ENCODE results near the gene KRT17. TPM values are rescaled to one million over a fixed set of nuclear protein-coding genes. Genes with fewer than 3 reads are reported as not detected.

The KRT17 gene
- total RNA-seq, 4 donors from 2014 or later: not detected

DNA sequence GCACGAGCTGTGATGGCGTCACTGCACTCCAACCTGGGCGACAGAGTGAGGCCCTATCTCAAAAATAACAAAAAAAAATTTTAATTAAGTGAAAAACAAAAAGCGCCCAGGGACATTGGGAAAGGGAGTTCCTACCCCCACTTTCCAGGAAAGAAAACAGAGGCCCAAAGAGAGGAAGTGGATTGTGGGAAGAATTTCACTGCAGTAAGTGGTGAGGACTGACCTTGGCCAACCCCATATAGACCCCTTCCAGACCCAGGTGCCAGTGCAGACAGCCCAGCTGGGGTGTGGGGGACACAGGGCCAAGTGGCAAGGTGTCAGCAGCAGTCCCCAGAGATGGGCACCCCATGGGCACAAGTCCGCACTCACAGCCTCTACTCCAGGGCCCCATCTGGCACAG is 29.0 kb upstream of the KRT17 start:
- TF ChIP-seq, protein P1, sequence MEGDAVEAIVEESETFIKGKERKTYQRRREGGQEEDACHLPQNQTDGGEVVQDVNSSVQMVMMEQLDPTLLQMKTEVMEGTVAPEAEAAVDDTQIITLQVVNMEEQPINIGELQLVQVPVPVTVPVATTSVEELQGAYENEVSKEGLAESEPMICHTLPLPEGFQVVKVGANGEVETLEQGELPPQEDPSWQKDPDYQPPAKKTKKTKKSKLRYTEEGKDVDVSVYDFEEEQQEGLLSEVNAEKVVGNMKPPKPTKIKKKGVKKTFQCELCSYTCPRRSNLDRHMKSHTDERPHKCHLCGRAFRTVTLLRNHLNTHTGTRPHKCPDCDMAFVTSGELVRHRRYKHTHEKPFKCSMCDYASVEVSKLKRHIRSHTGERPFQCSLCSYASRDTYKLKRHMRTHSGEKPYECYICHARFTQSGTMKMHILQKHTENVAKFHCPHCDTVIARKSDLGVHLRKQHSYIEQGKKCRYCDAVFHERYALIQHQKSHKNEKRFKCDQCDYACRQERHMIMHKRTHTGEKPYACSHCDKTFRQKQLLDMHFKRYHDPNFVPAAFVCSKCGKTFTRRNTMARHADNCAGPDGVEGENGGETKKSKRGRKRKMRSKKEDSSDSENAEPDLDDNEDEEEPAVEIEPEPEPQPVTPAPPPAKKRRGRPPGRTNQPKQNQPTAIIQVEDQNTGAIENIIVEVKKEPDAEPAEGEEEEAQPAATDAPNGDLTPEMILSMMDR (IDR thresholded peaks at IDR 0.05; ENCODE audit: low read depth): no peak

DNA sequence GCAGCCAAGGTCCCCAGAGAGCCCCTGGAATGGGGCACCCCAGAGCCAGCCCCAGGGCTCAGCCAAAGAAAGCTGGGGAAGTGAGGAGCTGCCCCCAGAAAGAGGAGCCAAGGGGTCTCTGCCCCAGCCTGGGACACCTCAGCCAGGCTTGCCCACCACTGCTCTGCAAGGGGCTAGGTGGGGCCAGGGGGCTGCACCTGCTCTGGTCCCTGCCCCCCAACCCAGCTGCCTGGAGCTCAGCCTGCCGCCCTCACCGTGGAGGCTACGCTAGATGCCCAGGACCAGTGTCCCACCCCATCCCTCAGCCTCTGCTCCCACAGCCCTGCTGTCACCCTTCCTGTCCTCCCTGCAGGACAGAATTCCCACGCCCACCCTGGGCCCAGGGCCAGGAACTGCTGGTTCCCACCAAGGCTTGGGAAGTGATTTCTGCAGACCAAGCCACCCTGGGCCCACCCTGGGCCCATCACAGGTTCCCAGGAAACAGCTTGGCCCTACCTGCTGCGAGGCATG is 28.1 kb upstream of the KRT17 start:
- TF ChIP-seq, protein P1 (IDR thresholded peaks at IDR 0.05; ENCODE audit: low read depth): no peak

DNA sequence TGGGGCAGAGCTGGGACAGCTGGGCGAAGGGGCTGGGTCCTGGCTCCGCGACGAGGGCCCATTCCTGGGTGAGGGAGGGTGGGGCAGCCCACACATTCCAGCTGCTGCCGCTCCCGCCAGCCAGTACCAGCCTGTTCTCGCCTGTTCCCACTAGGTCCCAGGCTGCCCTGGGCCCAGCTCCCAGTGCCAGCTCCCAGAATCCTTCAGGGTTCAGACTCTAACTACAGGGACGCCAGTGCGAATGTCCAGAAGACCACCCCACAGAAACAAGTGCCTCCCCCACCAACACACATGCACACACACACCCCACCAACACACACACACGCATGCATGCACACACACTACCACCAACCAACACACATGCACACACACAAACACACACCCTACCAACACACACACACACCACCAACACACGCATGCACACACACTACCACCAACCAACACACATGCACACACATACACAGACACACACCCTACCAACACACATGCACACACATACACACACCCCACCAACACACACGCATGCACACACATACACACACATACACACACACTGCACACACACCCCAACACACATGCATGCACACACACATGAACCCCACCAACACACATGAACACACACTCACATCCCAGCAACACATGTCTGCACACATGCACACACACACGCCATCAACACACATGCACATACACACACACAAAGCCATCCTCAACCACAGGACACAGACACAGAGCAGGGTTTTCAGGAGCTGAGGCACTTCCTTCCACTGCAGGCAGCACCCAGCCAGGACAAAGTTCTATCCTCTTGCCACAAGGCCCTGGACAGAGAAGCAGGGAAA is 27.5 kb upstream of the KRT17 start:
- TF ChIP-seq, protein P1 (IDR thresholded peaks at IDR 0.05; ENCODE audit: low read depth): no peak

DNA sequence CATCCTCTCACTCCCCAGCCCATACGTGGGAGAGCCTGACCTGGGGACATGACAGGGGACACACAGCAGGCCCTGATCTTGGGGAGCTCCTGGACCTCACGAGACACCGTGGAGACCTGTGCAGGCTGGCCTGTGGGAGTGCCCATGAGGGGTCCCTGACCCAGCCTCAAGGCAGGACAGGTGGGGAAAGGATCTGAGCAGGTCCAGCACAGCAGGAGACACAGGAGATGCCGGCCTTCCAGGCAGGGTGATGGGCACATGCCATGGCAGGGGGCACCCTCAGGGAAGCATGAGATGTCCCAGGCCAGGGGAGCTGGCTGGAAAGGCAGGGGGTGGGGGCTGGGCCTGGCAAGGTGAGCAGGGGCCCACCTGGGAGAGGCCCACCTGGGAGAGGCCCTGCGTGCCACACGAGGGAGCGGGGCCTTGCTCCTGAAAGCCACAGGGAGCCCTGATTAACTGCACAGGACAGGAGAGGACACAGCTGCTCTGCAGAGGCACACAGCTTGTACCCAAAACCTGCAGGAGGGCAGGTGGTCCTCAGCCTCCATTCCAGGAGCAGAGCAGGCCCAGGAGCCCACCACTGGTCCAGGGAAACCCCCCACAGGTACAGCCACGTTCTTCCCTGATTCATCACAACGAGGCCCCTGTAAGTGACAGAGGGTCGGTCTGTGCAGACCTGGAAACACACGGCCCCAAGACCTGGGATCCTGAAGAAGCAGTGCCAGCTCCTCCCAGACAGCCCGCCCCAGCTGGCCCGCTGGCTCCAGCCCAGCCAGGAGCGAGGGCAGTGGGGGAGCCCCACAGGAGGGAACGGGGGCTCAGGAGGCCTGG is 26.6 kb upstream of the KRT17 start:
- TF ChIP-seq, protein P1 (IDR thresholded peaks at IDR 0.05; ENCODE audit: low read depth): no peak

DNA sequence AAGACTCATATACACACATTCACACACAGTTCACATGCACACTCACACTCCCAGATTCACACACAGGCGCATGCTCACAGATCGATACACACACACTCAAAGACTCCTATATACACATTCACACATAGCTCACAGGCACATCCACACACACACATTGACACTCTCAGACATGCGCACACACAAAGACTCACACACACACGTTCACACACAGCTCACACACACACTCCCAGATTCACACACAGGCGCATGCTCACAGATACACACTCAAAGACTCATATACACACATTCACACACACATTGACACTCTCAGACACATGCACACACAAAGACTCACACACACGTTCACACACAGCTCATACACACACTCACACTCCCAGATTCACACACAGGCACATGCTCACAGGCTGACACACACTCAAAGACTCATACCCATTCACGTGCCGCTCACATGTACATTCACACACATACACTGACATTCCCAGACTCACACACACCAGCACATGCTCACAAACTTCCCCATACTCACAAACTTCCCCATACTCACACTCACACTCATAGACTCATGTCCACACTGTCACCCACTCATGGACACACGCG is 25.6 kb upstream of the KRT17 start:
- TF ChIP-seq, protein P1 (IDR thresholded peaks at IDR 0.05; ENCODE audit: low read depth): no peak

DNA sequence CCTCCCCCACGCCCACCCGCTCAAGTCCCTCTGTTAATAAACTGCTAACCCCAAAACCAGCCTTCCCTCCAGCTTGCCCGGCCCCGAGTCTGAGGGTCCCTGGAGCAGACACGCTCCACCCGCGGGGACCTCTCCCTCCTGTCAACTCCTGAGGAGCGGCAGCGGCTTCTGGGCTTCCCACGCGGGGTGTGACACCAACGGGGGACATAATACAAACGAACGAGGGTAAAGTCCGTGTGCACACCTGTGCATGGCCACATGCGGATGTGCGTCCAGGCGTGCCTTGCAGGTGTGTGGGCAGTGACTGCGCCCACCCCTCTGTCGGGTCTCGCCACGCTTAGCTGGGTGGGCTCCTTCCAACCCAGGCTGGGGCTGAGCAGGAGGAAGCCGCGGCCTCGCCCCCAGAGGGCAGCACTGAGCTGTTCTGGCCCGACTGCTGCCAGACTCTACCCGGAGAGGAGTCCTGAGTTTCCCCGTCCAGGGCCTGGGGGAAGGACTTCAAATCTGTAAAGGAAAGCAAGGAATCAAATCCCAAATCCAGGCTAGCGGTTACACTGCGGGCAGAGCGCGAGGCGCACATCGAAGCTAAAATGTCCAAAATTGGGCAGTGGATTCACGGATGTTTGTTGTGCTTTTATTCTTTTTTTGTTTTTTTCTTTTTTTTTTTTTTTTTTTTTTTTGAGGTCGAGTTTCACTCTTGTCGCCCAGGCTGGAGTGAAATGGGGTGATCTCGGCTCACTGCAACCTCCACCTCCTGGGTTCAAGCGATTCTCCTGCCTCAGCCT is 24.2 kb upstream of the KRT17 start:
- TF ChIP-seq, protein P1 (IDR thresholded peaks at IDR 0.05; ENCODE audit: low read depth): no peak
